ENCODE data around the gene GALM. TPM values are rescaled to one million over a fixed set of nuclear protein-coding genes. Genes with fewer than 3 reads are reported as not detected.

Gene GALM
- total RNA-seq, 1 experiment from 2014 or later = 20.5 TPM

DNA sequence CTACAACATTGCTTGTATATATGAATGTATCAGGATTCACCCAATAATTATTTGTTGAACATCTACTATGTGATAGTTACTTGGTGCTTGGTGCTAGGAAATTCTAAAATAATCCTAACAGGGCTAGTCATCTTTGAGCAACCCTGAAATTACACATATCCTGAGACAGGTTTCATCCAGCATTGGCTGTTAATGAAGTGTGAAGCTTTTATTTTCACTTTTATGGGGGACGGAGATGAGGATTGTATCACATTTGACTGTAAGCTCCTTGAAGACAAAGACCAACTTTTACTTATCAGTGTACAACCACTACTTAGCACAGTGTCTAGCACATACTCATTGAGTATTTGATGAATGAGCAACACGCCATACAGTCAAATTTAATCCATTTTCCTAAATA, 6.8 kb upstream of the GALM start:
- BruUV-seq (replicated peaks) = no TSS peak

DNA sequence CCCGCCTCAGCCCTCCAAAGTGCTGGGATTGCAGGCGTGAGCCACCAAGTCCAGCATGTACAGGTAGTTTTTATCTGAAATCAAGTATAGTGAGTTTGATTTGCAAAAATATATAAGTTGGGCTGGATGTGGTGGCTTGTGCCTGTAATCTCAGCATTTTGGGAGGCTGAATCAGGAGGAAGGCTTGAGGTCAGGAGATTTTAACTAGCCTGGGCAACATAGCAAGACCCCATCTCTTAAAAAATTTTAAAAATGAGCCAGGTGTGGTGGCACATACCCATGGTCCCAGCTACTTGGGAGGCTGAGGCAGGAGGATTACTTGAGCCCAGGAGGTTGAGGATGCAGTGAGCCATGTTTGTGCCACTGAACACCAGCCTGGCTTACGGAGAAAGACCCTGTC, 5.6 kb upstream of the GALM start:
- CTCF ChIA-PET = no interaction called here
- intact Hi-C loops (cut with micrococcal nuclease; ENCODE audit: unreplicated experiment) = no loop called here
- TF ChIP-seq POLR2AphosphoS5 (IDR thresholded peaks at IDR 0.05; ENCODE audit: low read depth, low read length) (no peak), SIN3A (IDR thresholded peaks at IDR 0.05; ENCODE audit: borderline replicate concordance, insufficient read depth, low read depth, low read length) (no peak), TCF7L2 (IDR thresholded peaks at IDR 0.05; ENCODE audit: low read depth, low read length) (no peak)
- TF ChIP-seq, protein P1, sequence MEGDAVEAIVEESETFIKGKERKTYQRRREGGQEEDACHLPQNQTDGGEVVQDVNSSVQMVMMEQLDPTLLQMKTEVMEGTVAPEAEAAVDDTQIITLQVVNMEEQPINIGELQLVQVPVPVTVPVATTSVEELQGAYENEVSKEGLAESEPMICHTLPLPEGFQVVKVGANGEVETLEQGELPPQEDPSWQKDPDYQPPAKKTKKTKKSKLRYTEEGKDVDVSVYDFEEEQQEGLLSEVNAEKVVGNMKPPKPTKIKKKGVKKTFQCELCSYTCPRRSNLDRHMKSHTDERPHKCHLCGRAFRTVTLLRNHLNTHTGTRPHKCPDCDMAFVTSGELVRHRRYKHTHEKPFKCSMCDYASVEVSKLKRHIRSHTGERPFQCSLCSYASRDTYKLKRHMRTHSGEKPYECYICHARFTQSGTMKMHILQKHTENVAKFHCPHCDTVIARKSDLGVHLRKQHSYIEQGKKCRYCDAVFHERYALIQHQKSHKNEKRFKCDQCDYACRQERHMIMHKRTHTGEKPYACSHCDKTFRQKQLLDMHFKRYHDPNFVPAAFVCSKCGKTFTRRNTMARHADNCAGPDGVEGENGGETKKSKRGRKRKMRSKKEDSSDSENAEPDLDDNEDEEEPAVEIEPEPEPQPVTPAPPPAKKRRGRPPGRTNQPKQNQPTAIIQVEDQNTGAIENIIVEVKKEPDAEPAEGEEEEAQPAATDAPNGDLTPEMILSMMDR (IDR thresholded peaks at IDR 0.05) = no peak
- TF ChIP-seq, protein P2, sequence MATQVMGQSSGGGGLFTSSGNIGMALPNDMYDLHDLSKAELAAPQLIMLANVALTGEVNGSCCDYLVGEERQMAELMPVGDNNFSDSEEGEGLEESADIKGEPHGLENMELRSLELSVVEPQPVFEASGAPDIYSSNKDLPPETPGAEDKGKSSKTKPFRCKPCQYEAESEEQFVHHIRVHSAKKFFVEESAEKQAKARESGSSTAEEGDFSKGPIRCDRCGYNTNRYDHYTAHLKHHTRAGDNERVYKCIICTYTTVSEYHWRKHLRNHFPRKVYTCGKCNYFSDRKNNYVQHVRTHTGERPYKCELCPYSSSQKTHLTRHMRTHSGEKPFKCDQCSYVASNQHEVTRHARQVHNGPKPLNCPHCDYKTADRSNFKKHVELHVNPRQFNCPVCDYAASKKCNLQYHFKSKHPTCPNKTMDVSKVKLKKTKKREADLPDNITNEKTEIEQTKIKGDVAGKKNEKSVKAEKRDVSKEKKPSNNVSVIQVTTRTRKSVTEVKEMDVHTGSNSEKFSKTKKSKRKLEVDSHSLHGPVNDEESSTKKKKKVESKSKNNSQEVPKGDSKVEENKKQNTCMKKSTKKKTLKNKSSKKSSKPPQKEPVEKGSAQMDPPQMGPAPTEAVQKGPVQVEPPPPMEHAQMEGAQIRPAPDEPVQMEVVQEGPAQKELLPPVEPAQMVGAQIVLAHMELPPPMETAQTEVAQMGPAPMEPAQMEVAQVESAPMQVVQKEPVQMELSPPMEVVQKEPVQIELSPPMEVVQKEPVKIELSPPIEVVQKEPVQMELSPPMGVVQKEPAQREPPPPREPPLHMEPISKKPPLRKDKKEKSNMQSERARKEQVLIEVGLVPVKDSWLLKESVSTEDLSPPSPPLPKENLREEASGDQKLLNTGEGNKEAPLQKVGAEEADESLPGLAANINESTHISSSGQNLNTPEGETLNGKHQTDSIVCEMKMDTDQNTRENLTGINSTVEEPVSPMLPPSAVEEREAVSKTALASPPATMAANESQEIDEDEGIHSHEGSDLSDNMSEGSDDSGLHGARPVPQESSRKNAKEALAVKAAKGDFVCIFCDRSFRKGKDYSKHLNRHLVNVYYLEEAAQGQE (IDR thresholded peaks at IDR 0.05; ENCODE audit: insufficient read depth in 1 of 2, low read depth in 2 of 2, low read length in 1 of 2) = no peak

More for the DNA sequence above, 6.8 kb upstream of the GALM start:
- H3K4me3 ChIP-seq (ENCODE audit: low read depth in 2 of 2, low read length in 2 of 2) = no peak overlapping the region
- H3K36me3 ChIP-seq (ENCODE audit: control insufficient read depth, insufficient read depth, low read length) = no peaks in the 10 kb centered on the region
- TF ChIP-seq, protein P1 (IDR thresholded peaks at IDR 0.05) = no peak
- no peak for TF ChIP-seq TCF7L2 (IDR thresholded peaks at IDR 0.05; ENCODE audit: low read depth, low read length)
- TF ChIP-seq POLR2AphosphoS5 (IDR thresholded peaks at IDR 0.05; ENCODE audit: low read depth, low read length) = no peak
- TF ChIP-seq, protein P2 (IDR thresholded peaks at IDR 0.05; ENCODE audit: insufficient read depth in 1 of 2, low read depth in 2 of 2, low read length in 1 of 2) = no peak
- no peak for TF ChIP-seq SIN3A (IDR thresholded peaks at IDR 0.05; ENCODE audit: borderline replicate concordance, insufficient read depth, low read depth, low read length)
- no peak for ATAC-seq
- CTCF ChIA-PET = no interaction called here
- no peak overlapping the region for H3K27ac ChIP-seq (ENCODE audit: low read length)
- no peaks in the 10 kb centered on the region; the same call in 1 of the 2 replicates for H3K4me1 ChIP-seq (ENCODE audit: control insufficient read depth, insufficient read depth, low read length)
- intact Hi-C loops (cut with micrococcal nuclease; ENCODE audit: unreplicated experiment) (no loop called here), in situ Hi-C loops (cut with HindIII; ENCODE audit: low pct_unique_long_range_greater_than_20kb, low sequenced_read_pairs) (no loop called here)
- H3K9me3 ChIP-seq (ENCODE audit: control insufficient read depth, insufficient read depth, low read depth, low read length) = no peaks in the 10 kb centered on the region
- H3K27me3 ChIP-seq (ENCODE audit: control insufficient read depth, insufficient read depth, low read length) = no peaks in the 10 kb centered on the region
- POLR2A ChIA-PET = no interaction called here
- no peak for DNase-seq (ENCODE audit: low read depth, low spot score)

More for the DNA sequence above, 5.6 kb upstream of the GALM start:
- no peak for DNase-seq (ENCODE audit: low read depth, low spot score)
- no TSS peak for BruUV-seq (replicated peaks)
- POLR2A ChIA-PET = no interaction called here
- Histone ChIP-seq H3K4me1 (ENCODE audit: control insufficient read depth, insufficient read depth, low read length) (no peaks in the 10 kb centered on the region; the same call in 1 of the 2 replicates), H3K36me3 (ENCODE audit: control insufficient read depth, insufficient read depth, low read length) (no peaks in the 10 kb centered on the region), H3K27ac (ENCODE audit: low read length) (no peak overlapping the region), H3K9me3 (ENCODE audit: control insufficient read depth, insufficient read depth, low read depth, low read length) (no peaks in the 10 kb centered on the region), H3K27me3 (ENCODE audit: control insufficient read depth, insufficient read depth, low read length) (no peaks in the 10 kb centered on the region), H3K4me3 (ENCODE audit: low read depth in 2 of 2, low read length in 2 of 2) (no peak overlapping the region)
- ATAC-seq = no peak
- in situ Hi-C loops (cut with HindIII; ENCODE audit: low pct_unique_long_range_greater_than_20kb, low sequenced_read_pairs) = no loop called here
